GM21447 (cell line): ENCODE measurements around the gene GEMIN2.
"Not testable (repeated sequence)": the region's sequence is repeated elsewhere in the genome, so short reads cannot be mapped to it uniquely, and the experiment has no call there.

Experiments
- ATAC-seq: cut with Tn5 transposase; IDR thresholded peaks from one replicate; pipeline ENCODE4 v1.9.1; 2021; ENCODE audit not compliant: unreplicated experiment

The GEMIN2 gene

GRCh38 chr14:39114073-39114838 lies at the start of gene GEMIN2:
Gene GEMIN2, plus strand, starts transcription at chr14:39114323. Its CDS starts 16 bp downstream, at chr14:39114339.
- ATAC-seq: peak; percentile 86

- ATAC-seq: not testable (repeated sequence)
Observed at GRCh38 chr14:39069169-39069805, 44.8 kb upstream of the GEMIN2 start.

GRCh38 chr14:39069923-39070322 lies 44.2 kb upstream of the GEMIN2 start:
- ATAC-seq: no peak

GRCh38 chr14:39071096-39071495 lies 43.0 kb upstream of the GEMIN2 start:
- ATAC-seq: no peak

- no peak for ATAC-seq
Observed at GRCh38 chr14:39080886-39081285, 33.2 kb upstream of the GEMIN2 start.

- ATAC-seq: no peak
Observed at GRCh38 chr14:39083127-39083526, 31.0 kb upstream of the GEMIN2 start.

- ATAC-seq: no peak
Observed at GRCh38 chr14:39085933-39086332, 28.2 kb upstream of the GEMIN2 start.

- no peak for ATAC-seq
Observed at GRCh38 chr14:39087493-39087892, 26.6 kb upstream of the GEMIN2 start.

- ATAC-seq: no peak
Observed at GRCh38 chr14:39090548-39091111, 23.5 kb upstream of the GEMIN2 start.

GRCh38 chr14:39091716-39092115 lies 22.4 kb upstream of the GEMIN2 start:
- no peak for ATAC-seq

GRCh38 chr14:39094515-39094914 lies 19.6 kb upstream of the GEMIN2 start:
- no peak for ATAC-seq

GRCh38 chr14:39097159-39097558 lies 17.0 kb upstream of the GEMIN2 start:
- ATAC-seq: no peak

GRCh38 chr14:39099215-39099614 lies 14.9 kb upstream of the GEMIN2 start:
- not testable (repeated sequence) for ATAC-seq

GRCh38 chr14:39099748-39100147 lies 14.4 kb upstream of the GEMIN2 start:
- no peak for ATAC-seq

GRCh38 chr14:39102265-39102968 lies 11.7 kb upstream of the GEMIN2 start:
- ATAC-seq: peak; percentile 21

- peak; percentile 89 for ATAC-seq
Observed at GRCh38 chr14:39102969-39103957, 10.9 kb upstream of the GEMIN2 start, which contains the start of gene SEC23A. Gene SEC23A, minus strand, starts transcription at chr14:39103235. Its CDS starts 7,117 bp downstream, at chr14:39096118.

- ATAC-seq: not testable (repeated sequence)
Observed at GRCh38 chr14:39104078-39104801, 9.9 kb upstream of the GEMIN2 start.

- peak; percentile 30 for ATAC-seq
Observed at GRCh38 chr14:39107591-39107996, 6.5 kb upstream of the GEMIN2 start.

GRCh38 chr14:39108791-39109190 lies 5.3 kb upstream of the GEMIN2 start:
- no peak for ATAC-seq
